Mesodermal cell (in vitro differentiated cells): Measurements from ENCODE around the gene PGA5.
"Not testable (repeated sequence)": the region's sequence is repeated elsewhere in the genome, so short reads cannot be mapped to it uniquely, and the experiment has no call there.

ENCODE experiments used
- H3K27ac ChIP-seq: 2 replicates; pipeline ENCODE4 v1.7.0; 2013; ENCODE audit warnings: mild to moderate bottlenecking, low read depth, low read length, moderate library complexity; ENCODE audit not compliant: severe bottlenecking
- H3K36me3 ChIP-seq: 2 replicates; pipeline ENCODE4 v1.7.1; 2013; ENCODE audit warnings: mild to moderate bottlenecking, low read length, moderate library complexity; ENCODE audit not compliant: control insufficient read depth, insufficient read depth
- H3K4me1 ChIP-seq: one replicate; pipeline ENCODE4 v1.7.1; 2013; ENCODE audit warnings: mild to moderate bottlenecking, low read length; ENCODE audit not compliant: insufficient read depth, control insufficient read depth, poor library complexity, severe bottlenecking
- H3K4me3 ChIP-seq: 2 replicates; pipeline ENCODE4 v1.7.0; 2013; ENCODE audit warnings: low read length, control low read depth, mild to moderate bottlenecking; ENCODE audit not compliant: insufficient read depth, poor library complexity, severe bottlenecking; ENCODE audit errors: extremely low read depth
- H3K9me3 ChIP-seq: 2 replicates; pipeline ENCODE4 v1.7.1; 2013; ENCODE audit warnings: mild to moderate bottlenecking, low read length, moderate library complexity; ENCODE audit not compliant: control insufficient read depth
- WGBS, 2 experiments: methylation state at CpG; one replicate each; pipeline ENCODE4 v1.1.5; 2013; ENCODE audit warnings: missing lambda C conversion rate in 2 of 2; ENCODE audit not compliant: insufficient coverage in 2 of 2; 5-methylcytosine and 5-hydroxymethylcytosine counted together

The PGA5 gene

GRCh38 chr11:61250796-61251765, 10.1 kb downstream of the PGA5 start:
- not testable (repeated sequence) for H3K4me1 ChIP-seq, H3K9me3 ChIP-seq, H3K36me3 ChIP-seq, H3K4me3 ChIP-seq, H3K27ac ChIP-seq
- WGBS, 2 experiments: 92 to 94% methylated on average over 11 to 16 of the region's 20 CpGs

GRCh38 chr11:61252332-61252731, 11.4 kb downstream of the PGA5 start:
- H3K4me3 ChIP-seq, H3K27ac ChIP-seq, H3K36me3 ChIP-seq, H3K4me1 ChIP-seq, H3K9me3 ChIP-seq: not testable (repeated sequence)
- no CpG with 5 or more reads among the region's 1 CpG for WGBS, 2 experiments

GRCh38 chr11:61254403-61255025, 13.5 kb downstream of the PGA5 start:
- peaks cover 14% of the 10 kb centered on the region for H3K36me3 ChIP-seq
- H3K27ac ChIP-seq: no peak overlapping the region

GRCh38 chr11:61256710-61257482, 15.9 kb downstream of the PGA5 start:
- Histone ChIP-seq H3K27ac (no peak overlapping the region), H3K4me1 (no peaks in the 10 kb centered on the region), H3K9me3 (no peaks in the 10 kb centered on the region), H3K4me3 (no peak overlapping the region), H3K36me3 (peaks cover 18% of the 10 kb centered on the region)
- WGBS, 2 experiments: 86 to 95% methylated on average over 18 of the region's 18 CpGs

More at GRCh38 chr11:61254403-61255025, 13.5 kb downstream of the PGA5 start:
- Histone ChIP-seq H3K9me3 (no peaks in the 10 kb centered on the region), H3K4me3 (no peak overlapping the region), H3K4me1 (no peaks in the 10 kb centered on the region)
- WGBS, 2 experiments: 63 to 70% methylated on average over 10 to 11 of the region's 12 CpGs

- 89 to 92% methylated on average over 4 to 7 of the region's 9 CpGs for WGBS, 2 experiments
- H3K4me3 ChIP-seq: no peak overlapping the region
- H3K36me3 ChIP-seq: peaks cover 24% of the 10 kb centered on the region
- H3K9me3 ChIP-seq: no peaks in the 10 kb centered on the region
- no peak overlapping the region for H3K27ac ChIP-seq
- no peaks in the 10 kb centered on the region for H3K4me1 ChIP-seq
These were observed 17.6 kb downstream of the PGA5 start for GRCh38 chr11:61258546-61258945.

- H3K4me3 ChIP-seq: no peak overlapping the region
- peaks cover 27% of the 10 kb centered on the region for H3K36me3 ChIP-seq
- H3K27ac ChIP-seq: no peak overlapping the region
- WGBS, 2 experiments: 93 to 97% methylated on average over 4 to 6 of the region's 6 CpGs
- no peaks in the 10 kb centered on the region for H3K9me3 ChIP-seq
- H3K4me1 ChIP-seq: no peaks in the 10 kb centered on the region
These were observed 18.4 kb downstream of the PGA5 start for GRCh38 chr11:61259363-61259762.

- no peaks in the 10 kb centered on the region for H3K4me1 ChIP-seq
- no peaks in the 10 kb centered on the region for H3K9me3 ChIP-seq
- H3K27ac ChIP-seq: no peak overlapping the region
- 89 to 96% methylated on average over 5 of the region's 6 CpGs for WGBS, 2 experiments
- H3K4me3 ChIP-seq: no peak overlapping the region
- peaks cover 42% of the 10 kb centered on the region for H3K36me3 ChIP-seq
These were observed 23.4 kb downstream of the PGA5 start for GRCh38 chr11:61264371-61264770.

- Histone ChIP-seq H3K27ac (no peak overlapping the region), H3K4me1 (no peaks in the 10 kb centered on the region), H3K36me3 (peaks cover 42% of the 10 kb centered on the region), H3K4me3 (no peak overlapping the region), H3K9me3 (no peaks in the 10 kb centered on the region)
- 95 to 96% methylated on average over 8 to 14 of the region's 14 CpGs for WGBS, 2 experiments
These were observed 23.8 kb downstream of the PGA5 start for GRCh38 chr11:61264795-61265194.

- Histone ChIP-seq H3K36me3 (peaks cover 46% of the 10 kb centered on the region), H3K27ac (no peak overlapping the region), H3K4me1 (no peaks in the 10 kb centered on the region), H3K4me3 (no peak overlapping the region), H3K9me3 (no peaks in the 10 kb centered on the region)
- 95 to 96% methylated on average over 12 to 13 of the region's 14 CpGs for WGBS, 2 experiments
These were observed 24.4 kb downstream of the PGA5 start for GRCh38 chr11:61265357-61265756.

- WGBS, 2 experiments: 67 to 89% methylated on average over 2 to 3 of the region's 4 CpGs
These were observed 25.6 kb downstream of the PGA5 start for GRCh38 chr11:61266602-61267001.

More at GRCh38 chr11:61266602-61267001, 25.6 kb downstream of the PGA5 start:
- H3K36me3 ChIP-seq: peaks cover 57% of the 10 kb centered on the region
- H3K9me3 ChIP-seq: no peaks in the 10 kb centered on the region
- H3K4me3 ChIP-seq: no peak overlapping the region
- H3K27ac ChIP-seq: no peak overlapping the region
- no peaks in the 10 kb centered on the region for H3K4me1 ChIP-seq
